A673 (cell line): ENCODE data around the gene ZNF385B. TPM values are rescaled to one million over a fixed set of nuclear protein-coding genes. Genes with fewer than 3 reads are reported as not detected.

ENCODE experiments used
- BruUV-seq: library from RNA; stranded (reverse); fragments of 400-500 nt; replicated peaks from 2 replicates; lab custom pipeline; 2021; lab: Mats Ljungman, UMichigan
- CTCF ChIA-PET: fragments of 300-600 bp; sonication (Branson Sonifier 250); formaldehyde crosslinking; loops from one replicate; lab custom pipeline; 2022; ENCODE audit warnings: antibody characterized with exemption; lab: Charles Lee
- POLR2A ChIA-PET: fragments of 300-600 bp; sonication (Branson Sonifier 250); formaldehyde crosslinking; loops from one replicate; lab custom pipeline; 2022; ENCODE audit warnings: antibody characterized with exemption; ENCODE audit not compliant: low non-redundant PET; lab: Charles Lee
- DNase-seq: peaks from one replicate; pipeline ENCODE4 v3.0.0-alpha.2; 2015; ENCODE audit warnings: low spot score
- H3K27ac ChIP-seq: fragments of 200-600 bp; sonication (generic); 2 replicates; pipeline ENCODE4 v1.5.1; 2016; ENCODE audit warnings: mixed run types, low read depth, mild to moderate bottlenecking, mixed read lengths, antibody characterized with exemption, low read length; ENCODE audit not compliant: poor library complexity, severe bottlenecking
- H3K27me3 ChIP-seq: fragments of 200-600 bp; sonication (generic); replicated peaks from 2 replicates; pipeline ENCODE4 v1.6.1; 2017; ENCODE audit warnings: mixed run types, low read depth, mild to moderate bottlenecking, mixed read lengths, antibody characterized with exemption, low read length; ENCODE audit not compliant: insufficient read depth, poor library complexity
- H3K36me3 ChIP-seq: fragments of 200-600 bp; sonication (generic); 2 replicates; pipeline ENCODE4 v1.6.1; 2016; ENCODE audit warnings: mixed run types, mild to moderate bottlenecking, mixed read lengths, antibody characterized with exemption, low read length; ENCODE audit not compliant: insufficient read depth, poor library complexity, severe bottlenecking
- H3K4me1 ChIP-seq: fragments of 200-600 bp; sonication (generic); 2 replicates; pipeline ENCODE4 v1.6.1; 2017; ENCODE audit warnings: mixed run types, mild to moderate bottlenecking, mixed read lengths, antibody characterized with exemption, low read length; ENCODE audit not compliant: insufficient read depth, poor library complexity, severe bottlenecking
- H3K4me3 ChIP-seq: fragments of 200-600 bp; sonication (generic); 2 replicates; pipeline ENCODE4 v1.5.1; 2016; ENCODE audit warnings: low read depth, mixed run types, mild to moderate bottlenecking, mixed read lengths, low read length; ENCODE audit not compliant: poor library complexity, severe bottlenecking
- H3K9me3 ChIP-seq: fragments of 200-600 bp; sonication (generic); 2 replicates; pipeline ENCODE4 v1.6.1; 2016; ENCODE audit warnings: mixed run types, low read depth, mild to moderate bottlenecking, mixed read lengths, antibody characterized with exemption, low read length; ENCODE audit not compliant: poor library complexity, severe bottlenecking
- CTCF ChIP-seq: fragments of 300-800, 200-600 bp; sonication (generic); conservative IDR thresholded peaks from 2 replicates; pipeline ENCODE4 v1.5.1; 2017; ENCODE audit warnings: low read depth, mild to moderate bottlenecking, antibody characterized with exemption, low read length, moderate library complexity, mixed read lengths
- EZH2 ChIP-seq: fragments of 200-600 bp; sonication (generic); IDR thresholded peaks from 2 replicates; pipeline ENCODE4 v1.6.1; 2017; ENCODE audit warnings: borderline replicate concordance, low read depth, mild to moderate bottlenecking, mixed read lengths, antibody characterized with exemption, low read length; ENCODE audit not compliant: poor library complexity, severe bottlenecking
- intact Hi-C: fragments of 100-400 bp; cut with micrococcal nuclease; formaldehyde crosslinking; loops from one replicate; pipeline ENCODE4 v1.10.0; 2022; ENCODE audit not compliant: unreplicated experiment
- total RNA-seq: library from RNA; stranded (reverse); gene quantifications from 2 replicates; pipeline ENCODE4 v1.2.3, GENCODE V29; 2021

The ZNF385B gene
- total RNA-seq, 1 experiment from 2014 or later, result not detected

GRCh38 chr2:179720173-179720772 is 141.1 kb downstream of the ZNF385B start:
- POLR2A ChIA-PET, result no interaction called here

DNA sequence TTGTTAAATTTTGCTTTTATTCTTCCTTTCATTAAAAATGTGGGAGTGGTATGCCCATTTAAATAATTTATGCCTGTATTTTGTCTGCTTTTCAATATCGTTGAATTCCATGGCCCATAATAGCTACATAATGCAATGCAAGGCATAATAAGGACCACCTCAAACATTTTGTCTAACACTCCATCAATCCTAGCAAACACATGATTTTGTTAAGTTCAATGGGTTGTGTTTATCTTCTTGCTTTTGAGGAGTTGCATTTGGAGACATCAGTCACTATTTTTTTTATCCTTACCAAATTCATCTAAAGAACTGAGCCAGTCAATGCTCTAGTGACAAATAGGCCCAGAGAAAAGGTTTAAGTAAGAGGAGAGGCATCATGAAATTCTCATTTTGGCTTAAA is 145.5 kb downstream of the ZNF385B start:
- Histone ChIP-seq H3K27ac (no peak overlapping the region), H3K36me3 (no peaks in the 10 kb centered on the region), H3K9me3 (no peaks in the 10 kb centered on the region), H3K27me3 (no peaks in the 10 kb centered on the region), H3K4me3 (no peak overlapping the region), H3K4me1 (no peaks in the 10 kb centered on the region)
- intact Hi-C loops, result no loop called here
- BruUV-seq, result no TSS peak
- no peak for DNase-seq
- TF ChIP-seq EZH2 (no peak), CTCF (no peak)
- CTCF ChIA-PET, result no interaction called here
- POLR2A ChIA-PET, result no interaction called here

More at GRCh38 chr2:179720173-179720772, 141.1 kb downstream of the ZNF385B start:
- BruUV-seq, result no TSS peak
- Histone ChIP-seq H3K27me3 (no peaks in the 10 kb centered on the region), H3K9me3 (no peaks in the 10 kb centered on the region), H3K36me3 (no peaks in the 10 kb centered on the region), H3K4me3 (no peak overlapping the region), H3K27ac (no peak overlapping the region), H3K4me1 (no peaks in the 10 kb centered on the region)
- TF ChIP-seq CTCF (no peak), EZH2 (no peak)
- no peak for DNase-seq
- intact Hi-C loops, result no loop called here
- CTCF ChIA-PET, result no interaction called here

GRCh38 chr2:179715196-179715595 is 146.2 kb downstream of the ZNF385B start:
- Histone ChIP-seq H3K36me3 (no peaks in the 10 kb centered on the region), H3K9me3 (no peaks in the 10 kb centered on the region), H3K27ac (no peak overlapping the region), H3K27me3 (no peaks in the 10 kb centered on the region), H3K4me1 (no peaks in the 10 kb centered on the region), H3K4me3 (no peak overlapping the region)
- TF ChIP-seq EZH2 (no peak), CTCF (no peak)
- ChIA-PET CTCF (no interaction called here), POLR2A (no interaction called here)
- intact Hi-C loops, result no loop called here
- DNase-seq, result no peak
- no TSS peak for BruUV-seq
